IMR-90 (cell line): ENCODE results near the gene CANX. TPM values are rescaled to one million over a fixed set of nuclear protein-coding genes. Genes with fewer than 3 reads are reported as not detected.

Source experiments
- ATAC-seq: fragments of 200-7000 bp; cut with Tn5 transposase; 2 replicates; pipeline ENCODE4 v1.9.1; 2020; ENCODE audit warnings: low read depth, mild to moderate bottlenecking, moderate library complexity
- BruUV-seq: library from RNA; stranded (reverse); fragments of 400-500 nt; replicated peaks from 2 replicates; lab custom pipeline; 2021; lab: Mats Ljungman, UMichigan
- CTCF ChIA-PET: fragments of 300-600 bp; formaldehyde crosslinking; extraction: SDS; loops from one replicate; lab custom pipeline; 2021; ENCODE audit warnings: antibody characterized with exemption; lab: Yijun Ruan, JAX
- POLR2A ChIA-PET: fragments of 300-600 bp; sonication (Branson Sonifier 250); formaldehyde crosslinking; loops from one replicate; lab custom pipeline; 2022; ENCODE audit warnings: antibody characterized with exemption; ENCODE audit not compliant: unreplicated experiment; lab: Charles Lee
- DNase-seq: peaks from one replicate; pipeline ENCODE4 v3.0.0; 2013
- H2AFZ ChIP-seq: replicated peaks from 2 replicates; pipeline ENCODE3; 2013; ENCODE audit warnings: low read length, mild to moderate bottlenecking; ENCODE audit not compliant: poor library complexity
- H2AK5ac ChIP-seq: 2 replicates; pipeline ENCODE4 v1.6.1; 2013; ENCODE audit warnings: low read depth, low read length, inconsistent platforms
- H2AK9ac ChIP-seq: replicated peaks from 2 replicates; pipeline ENCODE3; 2013; ENCODE audit warnings: mild to moderate bottlenecking, low read depth, low read length, moderate library complexity; ENCODE audit not compliant: poor library complexity
- H2BK120ac ChIP-seq: 2 replicates; pipeline ENCODE4 v1.6.1; 2013; ENCODE audit warnings: low read depth, low read length, inconsistent platforms
- H2BK15ac ChIP-seq: 3 replicates; pipeline ENCODE4 v1.6.1; 2013; ENCODE audit warnings: low read depth, low read length, inconsistent platforms
- H2BK20ac ChIP-seq: 2 replicates; pipeline ENCODE4 v1.6.1; 2013; ENCODE audit warnings: low read depth, mild to moderate bottlenecking, inconsistent platforms, low read length, moderate library complexity
- H2BK5ac ChIP-seq: 2 replicates; pipeline ENCODE4 v1.6.1; 2013; ENCODE audit warnings: mild to moderate bottlenecking, low read depth, low read length, inconsistent platforms; ENCODE audit not compliant: poor library complexity, severe bottlenecking
- H3K14ac ChIP-seq: replicated peaks from 2 replicates; pipeline ENCODE4 v1.6.1; 2013; ENCODE audit warnings: low read depth, low read length, inconsistent platforms
- H3K18ac ChIP-seq: 2 replicates; pipeline ENCODE4 v1.6.1; 2013; ENCODE audit warnings: low read depth, low read length, control low read depth
- H3K23ac ChIP-seq: 2 replicates; pipeline ENCODE4 v1.6.1; 2013; ENCODE audit warnings: low read depth, low read length, inconsistent platforms
- H3K27ac ChIP-seq: 2 replicates; pipeline ENCODE4 v1.5.1; 2013; ENCODE audit warnings: mild to moderate bottlenecking, control low read depth, low read length; ENCODE audit not compliant: insufficient read depth
- H3K27me3 ChIP-seq: 2 replicates; pipeline ENCODE4 v1.6.1; 2013; ENCODE audit warnings: low read length; ENCODE audit not compliant: control insufficient read depth, insufficient read depth
- H3K36me3 ChIP-seq: 2 replicates; pipeline ENCODE4 v1.6.1; 2013; ENCODE audit warnings: low read length, mixed read lengths; ENCODE audit not compliant: control insufficient read depth, insufficient read depth
- H3K4ac ChIP-seq: 2 replicates; pipeline ENCODE4 v1.6.1; 2013; ENCODE audit warnings: low read depth, low read length, inconsistent platforms
- H3K4me1 ChIP-seq: 2 replicates; pipeline ENCODE4 v1.6.1; 2013; ENCODE audit warnings: low read length, mixed read lengths; ENCODE audit not compliant: control insufficient read depth, insufficient read depth
- H3K4me2 ChIP-seq: 2 replicates; pipeline ENCODE4 v1.6.1; 2013; ENCODE audit warnings: low read depth, mild to moderate bottlenecking, control low read depth, low read length, moderate library complexity
- H3K4me3 ChIP-seq: 2 replicates; pipeline ENCODE4 v1.5.1; 2013; ENCODE audit warnings: low read depth, mild to moderate bottlenecking, control low read depth, low read length, moderate library complexity; ENCODE audit not compliant: insufficient read depth
- H3K56ac ChIP-seq: 2 replicates; pipeline ENCODE4 v1.6.1; 2013; ENCODE audit warnings: low read length, inconsistent platforms; ENCODE audit not compliant: insufficient read depth; ENCODE audit errors: extremely low read depth
- H3K79me1 ChIP-seq, 2 experiments: 2 replicates each; pipeline ENCODE4 v1.6.1; 2013; ENCODE audit warnings: low read length in 2 of 2, inconsistent platforms in 1 of 2, low read depth in 1 of 2
- H3K9ac ChIP-seq: 2 replicates; pipeline ENCODE4 v1.6.1; 2013; ENCODE audit warnings: low read depth, low read length, control low read depth
- H3K9me1 ChIP-seq: 2 replicates; pipeline ENCODE4 v1.6.1; 2013; ENCODE audit warnings: low read length, inconsistent platforms; ENCODE audit not compliant: insufficient read depth
- H3K9me3 ChIP-seq: 2 replicates; pipeline ENCODE4 v1.6.1; 2013; ENCODE audit warnings: low read length; ENCODE audit not compliant: control insufficient read depth, insufficient read depth
- H4K20me1 ChIP-seq: 2 replicates; pipeline ENCODE4 v1.6.1; 2013; ENCODE audit warnings: low read length, inconsistent platforms; ENCODE audit not compliant: insufficient read depth
- H4K5ac ChIP-seq: 2 replicates; pipeline ENCODE4 v1.6.1; 2013; ENCODE audit warnings: mild to moderate bottlenecking, low read depth, low read length, control low read depth
- H4K8ac ChIP-seq, 2 experiments: 2 replicates each; pipeline ENCODE4 v1.6.1; 2013; ENCODE audit warnings: low read depth in 2 of 2, low read length in 2 of 2, control low read depth in 1 of 2, inconsistent platforms in 1 of 2
- H4K91ac ChIP-seq: 2 replicates; pipeline ENCODE4 v1.6.1; 2013; ENCODE audit warnings: low read depth, low read length, inconsistent platforms; ENCODE audit not compliant: insufficient read depth
- CEBPB ChIP-seq: IDR thresholded peaks from 2 replicates; pipeline ENCODE4 v1.6.1; 2012; ENCODE audit warnings: low read depth, low read length, improper control_type of control experiment
- CHD1 ChIP-seq: IDR thresholded peaks from 2 replicates; pipeline ENCODE4 v1.6.1; 2012; ENCODE audit warnings: low read depth, low read length, improper control_type of control experiment
- RFX5 ChIP-seq: IDR thresholded peaks from 2 replicates; pipeline ENCODE4 v1.8.0; 2012; ENCODE audit warnings: low read depth, mild to moderate bottlenecking, low read length, moderate library complexity
- WGBS, 2 experiments: methylation state at CpG; one replicate each; pipeline versions ENCODE4 v1.1.5 to v1.1.7; 2013; ENCODE audit warnings: missing lambda C conversion rate in 2 of 2; ENCODE audit not compliant: insufficient read length in 1 of 2; ENCODE audit errors: extremely low coverage in 2 of 2; 5-methylcytosine and 5-hydroxymethylcytosine counted together
- dilution Hi-C: fragments of 300-500 bp; cut with HindIII; formaldehyde crosslinking; loops from one replicate; pipeline ENCODE4 v1.14.3; 2018; ENCODE audit warnings: low sequenced_read_pairs; ENCODE audit not compliant: unreplicated experiment
- in situ Hi-C: fragments of 300-500 bp; cut with MboI; formaldehyde crosslinking; loops from 3 replicates; pipeline ENCODE4 v1.14.3; 2019; ENCODE audit warnings: low sequenced_read_pairs, inconsistent platforms, mixed read lengths
- intact Hi-C: fragments of 100-400 bp; cut with micrococcal nuclease; formaldehyde crosslinking; loops from 2 replicates; pipeline ENCODE4 v1.10.0; 2022
- polyA plus RNA-seq, 3 experiments: library from polyadenylated mRNA; depleted of rRNA; stranded (reverse); fragments of >200 nt; gene quantifications; 2 replicates each; pipeline ENCODE4 v1.2.3, GENCODE V29; 2012; ENCODE audit warnings: low replicate concordance in 1 of 3
- total RNA-seq: library from RNA; depleted of rRNA; stranded (reverse); fragments of >200 nt; gene quantifications from 2 replicates; pipeline ENCODE4 v1.2.3, GENCODE V29; 2012
- TF ChIP-seq, protein P1 (sequence below): fragments of 150-350 bp; IDR thresholded peaks from 2 replicates; pipeline ENCODE4 v1.6.1; 2016; ENCODE audit warnings: low read depth, mild to moderate bottlenecking, low read length, moderate library complexity, borderline replicate concordance
- TF ChIP-seq, protein P2 (sequence below): conservative IDR thresholded peaks from 2 replicates; pipeline ENCODE4 v1.5.1; 2012; ENCODE audit warnings: mild to moderate bottlenecking, low read depth, low read length, improper control_type of control experiment

Gene CANX
- total and polyA plus RNA-seq, 2 of the 4 experiments (the other 2 are of a cell fraction), result 216 to 345 TPM

DNA sequence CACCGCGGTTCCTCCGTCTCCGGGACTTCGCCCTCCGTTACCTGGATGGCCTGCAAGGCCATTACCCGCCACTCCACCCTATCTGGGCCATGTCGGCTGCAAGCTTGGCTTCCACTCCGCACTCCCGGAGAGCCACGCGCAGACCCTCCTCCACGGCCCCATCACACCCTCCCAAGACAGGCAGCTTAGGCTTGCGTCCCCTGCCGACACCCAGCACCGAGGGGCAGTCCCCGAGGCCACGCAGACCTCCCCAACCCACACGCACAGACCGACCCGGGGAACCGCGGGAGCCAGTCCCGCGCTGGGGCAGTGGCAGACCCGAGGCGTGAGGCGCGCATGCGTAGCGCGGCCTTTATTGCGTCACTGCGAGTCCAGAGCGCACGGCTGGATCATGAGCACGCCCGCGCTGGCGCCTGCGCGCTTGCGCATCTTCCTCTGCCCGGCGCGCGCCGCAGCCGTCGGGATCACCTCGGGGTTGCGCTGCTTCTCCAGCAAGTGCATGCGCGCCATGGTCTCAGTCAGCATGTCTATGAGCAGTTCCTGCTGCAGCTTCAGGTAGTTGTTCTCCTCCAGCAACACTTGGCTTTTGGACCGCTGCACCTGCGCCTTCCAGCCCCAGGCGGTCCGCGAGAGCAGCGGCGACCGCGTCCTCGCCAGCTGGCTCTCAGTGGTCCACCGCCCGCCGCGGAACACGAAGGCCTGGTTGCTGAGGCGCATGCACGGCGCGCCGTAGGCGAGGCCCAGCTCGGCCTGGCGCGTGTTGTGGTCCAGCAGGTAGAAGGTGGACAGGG is 20.3 kb upstream of the CANX start (continued):
- TF ChIP-seq CHD1 (no peak), CEBPB (peak; percentile 100), RFX5 (no peak)

DNA sequence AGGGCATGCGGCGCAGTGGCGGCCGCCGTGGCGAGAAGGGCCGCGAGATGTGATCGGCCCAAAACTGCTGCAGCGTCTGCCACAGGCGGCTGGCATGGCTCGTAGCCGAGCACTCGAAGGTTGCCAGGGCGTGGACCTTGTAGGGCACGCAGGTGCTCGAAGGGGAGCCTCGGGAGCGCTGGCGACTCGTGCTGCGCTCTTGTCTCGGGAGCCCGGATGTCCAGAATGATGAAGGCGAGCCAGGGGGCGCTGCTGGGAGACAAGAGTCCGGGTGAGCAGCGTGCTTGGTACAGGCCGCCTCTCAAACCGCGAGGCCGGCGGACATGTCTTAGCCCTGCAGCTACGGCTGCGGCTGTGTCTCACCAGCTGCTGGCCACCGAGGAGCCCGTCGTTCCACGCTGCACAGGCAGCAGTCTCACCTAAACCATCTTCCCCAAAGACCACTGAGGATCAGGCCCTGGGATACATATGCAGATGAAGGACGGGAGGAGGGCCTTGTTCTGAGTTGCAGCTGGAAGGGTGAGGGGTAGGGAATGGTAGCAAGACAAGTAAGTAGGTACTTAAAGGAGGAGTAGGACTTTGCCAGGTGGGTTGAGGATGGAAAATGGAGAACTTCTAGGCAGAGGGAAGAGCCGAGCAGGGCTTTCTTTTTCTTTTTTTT is 19.6 kb upstream of the CANX start:
- Histone ChIP-seq H2BK20ac (no peak overlapping the region), H3K4ac (peak overlapping the region; percentile 44), H3K23ac (0 out of 2 replicates have a peak overlapping the region, but pooled peaks have one; percentile 71), H2BK120ac (0 out of 2 replicates have a peak overlapping the region, but pooled peaks have one; percentile 22), H3K4me3 (peak overlapping the region; percentile 69), H3K9ac (peak overlapping the region; percentile 50), H3K14ac (0 out of 2 replicates have a peak overlapping the region, but pooled peaks have one; percentile 10), H4K8ac (peak overlapping the region; percentile 96 to 97), H3K9me1 (0 out of 2 replicates have a peak, but pooled peaks cover 5% of the 10 kb centered on the region), H2BK5ac (peak overlapping the region; percentile 34), H3K36me3 (no peaks in the 10 kb centered on the region), H2AK5ac (peak overlapping the region; percentile 93), H4K20me1 (no peaks in the 10 kb centered on the region), H4K91ac (peak overlapping the region; percentile 47; the same call in 1 of the 2 replicates), H3K56ac (no peak overlapping the region), H3K27me3 (no peaks in the 10 kb centered on the region), H3K4me1 (peaks cover 4% of the 10 kb centered on the region), H3K9me3 (no peaks in the 10 kb centered on the region), H3K79me1 (peaks cover 8 to 31% of the 10 kb centered on the region in 2 experiments), H2AK9ac (peak overlapping the region; percentile 92), H2AFZ (peak overlapping the region; percentile 100), H4K5ac (peak overlapping the region; percentile 89), H2BK15ac (no peak overlapping the region), H3K4me2 (peak overlapping the region; percentile 91), H3K27ac (peak overlapping the region; percentile 20; the same call in 1 of the 2 replicates), H3K18ac (no peak overlapping the region)
- ATAC-seq (no peak), DNase-seq (peak; percentile 40)
- intact Hi-C loops, result no loop called here
- ChIA-PET POLR2A (no interaction called here), CTCF (no interaction called here)
- BruUV-seq, result no TSS peak
- TF ChIP-seq, protein P1, sequence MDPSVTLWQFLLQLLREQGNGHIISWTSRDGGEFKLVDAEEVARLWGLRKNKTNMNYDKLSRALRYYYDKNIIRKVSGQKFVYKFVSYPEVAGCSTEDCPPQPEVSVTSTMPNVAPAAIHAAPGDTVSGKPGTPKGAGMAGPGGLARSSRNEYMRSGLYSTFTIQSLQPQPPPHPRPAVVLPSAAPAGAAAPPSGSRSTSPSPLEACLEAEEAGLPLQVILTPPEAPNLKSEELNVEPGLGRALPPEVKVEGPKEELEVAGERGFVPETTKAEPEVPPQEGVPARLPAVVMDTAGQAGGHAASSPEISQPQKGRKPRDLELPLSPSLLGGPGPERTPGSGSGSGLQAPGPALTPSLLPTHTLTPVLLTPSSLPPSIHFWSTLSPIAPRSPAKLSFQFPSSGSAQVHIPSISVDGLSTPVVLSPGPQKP, result no peak
- TF ChIP-seq, protein P2, sequence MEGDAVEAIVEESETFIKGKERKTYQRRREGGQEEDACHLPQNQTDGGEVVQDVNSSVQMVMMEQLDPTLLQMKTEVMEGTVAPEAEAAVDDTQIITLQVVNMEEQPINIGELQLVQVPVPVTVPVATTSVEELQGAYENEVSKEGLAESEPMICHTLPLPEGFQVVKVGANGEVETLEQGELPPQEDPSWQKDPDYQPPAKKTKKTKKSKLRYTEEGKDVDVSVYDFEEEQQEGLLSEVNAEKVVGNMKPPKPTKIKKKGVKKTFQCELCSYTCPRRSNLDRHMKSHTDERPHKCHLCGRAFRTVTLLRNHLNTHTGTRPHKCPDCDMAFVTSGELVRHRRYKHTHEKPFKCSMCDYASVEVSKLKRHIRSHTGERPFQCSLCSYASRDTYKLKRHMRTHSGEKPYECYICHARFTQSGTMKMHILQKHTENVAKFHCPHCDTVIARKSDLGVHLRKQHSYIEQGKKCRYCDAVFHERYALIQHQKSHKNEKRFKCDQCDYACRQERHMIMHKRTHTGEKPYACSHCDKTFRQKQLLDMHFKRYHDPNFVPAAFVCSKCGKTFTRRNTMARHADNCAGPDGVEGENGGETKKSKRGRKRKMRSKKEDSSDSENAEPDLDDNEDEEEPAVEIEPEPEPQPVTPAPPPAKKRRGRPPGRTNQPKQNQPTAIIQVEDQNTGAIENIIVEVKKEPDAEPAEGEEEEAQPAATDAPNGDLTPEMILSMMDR, result peak; percentile 27
- dilution Hi-C loops, result no loop called here
- WGBS, 2 experiments, result 21% methylated on average over 16 of the region's 41 CpGs; no CpG with 5 or more reads in 1 of the 2 experiments
- in situ Hi-C loops, result no loop called here
